ENCODE measurements around the gene STK32B. TPM values are rescaled to one million over a fixed set of nuclear protein-coding genes. Genes with fewer than 3 reads are reported as not detected.
"Not testable (repeated sequence)": the region's sequence is repeated elsewhere in the genome, so short reads cannot be mapped to it uniquely, and the experiment has no call there.

STK32B gene
- total RNA-seq, 1 experiment from 2014 or later: 0.37 TPM

DNA sequence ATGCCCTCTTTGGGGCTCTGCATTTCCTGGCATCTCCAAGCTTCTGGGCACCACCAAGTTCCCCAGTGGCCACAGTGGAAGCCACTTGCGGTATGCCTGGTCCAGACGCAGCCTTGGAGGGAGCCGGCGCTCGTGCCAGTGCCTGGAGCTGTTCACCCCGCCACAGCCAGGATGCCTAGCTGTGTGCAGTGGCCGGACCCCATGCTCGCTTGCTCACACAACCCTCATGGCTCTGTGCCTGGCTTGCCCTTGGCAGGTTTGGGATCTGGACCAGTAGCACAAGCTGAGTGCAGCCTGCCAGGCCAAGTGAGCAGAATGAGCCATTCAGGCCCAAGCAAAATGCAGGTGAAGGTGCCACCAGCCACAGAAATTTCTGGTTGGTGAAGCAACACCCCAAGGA, 373.6 kb downstream of the STK32B start:
- no peak for DNase-seq (ENCODE audit: low read depth)

DNA sequence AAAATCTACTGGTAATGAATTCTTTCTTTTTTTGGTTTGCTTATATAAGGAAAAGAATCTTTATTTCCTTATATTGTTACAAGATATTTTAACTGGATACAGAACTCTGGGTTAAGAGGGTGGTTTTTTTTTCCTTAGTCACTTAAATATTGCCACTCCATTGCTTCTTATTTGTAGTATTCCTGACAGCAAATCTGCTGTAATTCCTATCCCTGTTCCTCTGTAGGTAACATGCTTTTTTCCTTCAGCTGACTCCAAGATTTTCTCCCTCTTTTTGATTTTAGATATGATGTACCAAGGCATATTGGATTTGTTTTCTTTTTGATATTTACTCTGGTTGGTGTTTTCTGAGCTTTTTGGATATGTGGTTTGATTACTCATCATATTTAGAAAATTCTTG, 378.5 kb downstream of the STK32B start:
- DNase-seq (ENCODE audit: low read depth): no peak

DNA sequence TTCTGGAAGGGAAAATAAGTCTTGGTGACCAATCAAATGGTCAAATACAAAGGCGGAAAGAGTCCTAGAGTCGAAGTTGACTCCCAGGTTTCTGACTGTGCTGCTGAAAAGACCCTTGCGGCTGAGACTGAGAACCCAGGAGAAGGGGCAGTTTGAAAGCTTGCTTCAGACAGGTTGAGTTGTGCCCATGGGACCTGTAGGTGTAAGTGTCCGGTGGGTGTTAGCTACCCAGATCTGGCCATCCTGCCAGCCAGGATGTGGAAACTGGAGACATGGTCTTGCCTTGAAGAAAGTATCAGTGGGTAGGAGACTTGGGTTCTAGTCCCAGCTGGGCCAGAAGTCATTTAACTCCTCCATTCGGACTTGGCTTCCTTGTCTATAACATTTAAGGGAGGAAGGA, 381.9 kb downstream of the STK32B start:
- no peak for DNase-seq (ENCODE audit: low read depth)

DNA sequence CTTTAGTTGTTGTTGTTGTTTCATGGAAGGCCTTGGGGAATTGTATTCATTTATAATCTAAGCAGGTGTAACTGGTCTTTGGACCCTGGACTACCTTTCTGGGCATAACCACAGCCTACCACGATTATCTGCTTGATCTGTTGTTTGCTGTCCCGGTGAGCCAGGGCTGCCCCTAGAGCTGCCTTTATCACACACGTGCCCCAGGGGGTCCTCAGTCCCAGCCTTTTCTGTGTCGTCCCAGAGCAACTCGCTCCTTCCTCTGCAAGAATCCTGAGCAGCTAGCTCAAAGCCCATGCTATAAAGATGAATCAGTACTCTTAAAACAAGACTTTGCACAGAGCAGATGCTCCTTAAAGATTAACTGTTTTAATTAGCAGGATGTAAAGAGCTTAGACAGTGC, 383.9 kb downstream of the STK32B start:
- DNase-seq (ENCODE audit: low read depth): no peak

DNA sequence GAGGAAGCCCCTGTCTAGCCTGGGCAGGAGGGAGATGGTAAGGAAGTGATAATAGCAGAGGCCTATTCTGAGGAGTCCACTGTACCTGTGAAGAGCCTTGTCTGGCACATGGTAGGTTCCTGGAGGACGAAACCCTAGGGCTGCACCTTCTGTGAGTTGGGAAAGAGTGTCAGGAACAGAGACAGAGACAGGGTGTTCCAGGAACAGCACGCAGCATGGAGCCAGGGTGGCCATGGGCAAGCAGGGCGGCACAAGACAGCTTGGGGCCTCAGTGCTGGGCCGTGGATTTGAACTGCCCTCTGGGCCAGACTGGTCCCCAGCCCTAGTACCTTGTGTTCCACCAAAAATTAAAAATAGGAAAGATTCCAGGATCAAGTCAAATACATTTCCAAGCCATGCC, 384.5 kb downstream of the STK32B start:
- no peak for DNase-seq (ENCODE audit: low read depth)

DNA sequence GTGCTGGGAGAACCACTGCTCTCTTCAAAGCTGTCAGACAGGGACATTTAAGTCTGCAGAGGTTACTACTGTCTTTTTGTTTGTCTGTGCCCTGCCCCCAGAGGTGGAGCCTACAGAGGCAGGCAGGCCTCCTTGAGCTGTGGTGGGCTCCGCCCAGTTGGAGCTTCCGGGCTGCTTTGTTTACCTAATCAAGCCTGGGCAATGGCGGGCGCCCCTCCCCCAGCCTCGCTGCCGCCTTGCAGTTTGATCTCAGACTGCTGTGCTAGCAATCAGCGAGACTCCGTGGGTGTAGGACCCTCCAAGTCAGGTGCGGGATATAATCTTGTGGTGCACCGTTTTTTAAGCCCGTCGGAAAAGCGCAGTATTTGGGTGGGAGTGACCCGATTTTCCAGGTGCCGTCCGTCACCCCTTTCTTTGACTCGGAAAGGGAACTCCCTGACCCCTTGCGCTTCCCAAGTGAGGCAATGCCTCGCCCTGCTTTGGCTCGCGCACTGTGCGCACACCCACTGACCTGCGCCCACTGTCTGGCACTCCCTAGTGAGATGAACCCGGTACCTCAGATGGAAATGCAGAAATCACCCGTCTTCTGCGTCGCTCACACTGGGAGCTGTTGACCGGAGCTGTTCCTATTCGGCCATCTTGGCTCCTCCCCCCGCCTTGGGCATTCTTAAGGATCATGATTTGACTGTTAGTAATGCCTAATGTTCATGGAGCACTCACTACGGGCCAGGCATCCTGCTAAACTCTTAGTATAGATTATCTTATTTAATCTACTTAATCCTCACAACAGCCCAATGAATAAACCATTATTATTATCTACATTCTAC, 392.9 kb downstream of the STK32B start:
- not testable (repeated sequence) for DNase-seq (ENCODE audit: low read depth)

DNA sequence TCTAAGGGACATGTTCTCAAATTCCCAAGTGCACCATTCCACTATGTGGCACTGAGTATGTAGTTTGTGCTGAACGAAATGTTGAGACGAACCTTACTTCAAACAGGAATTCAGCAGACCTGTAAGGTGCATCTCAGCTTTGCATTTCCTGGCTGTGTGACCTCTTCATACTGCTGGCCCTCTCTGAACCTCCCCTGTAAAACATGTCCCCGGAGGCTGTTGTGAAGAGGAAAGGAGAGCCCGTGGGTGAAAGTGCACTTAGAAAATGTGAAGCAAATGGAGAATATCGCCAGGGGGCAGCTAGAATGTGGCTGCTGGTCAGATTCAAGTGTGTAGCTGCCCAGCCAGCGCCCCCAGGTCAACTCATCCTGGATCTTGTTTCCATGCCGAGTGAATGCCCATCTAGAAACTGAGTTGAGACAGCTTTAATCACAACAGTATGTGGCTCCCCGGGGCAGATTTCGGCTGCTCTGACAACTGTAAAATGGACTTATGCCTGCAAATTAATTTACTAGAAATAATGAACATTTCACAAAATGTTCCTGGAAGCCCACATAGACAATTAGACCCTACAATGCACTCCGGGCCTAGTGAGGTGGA, 393.7 kb downstream of the STK32B start:
- DNase-seq (ENCODE audit: low read depth): no peak

DNA sequence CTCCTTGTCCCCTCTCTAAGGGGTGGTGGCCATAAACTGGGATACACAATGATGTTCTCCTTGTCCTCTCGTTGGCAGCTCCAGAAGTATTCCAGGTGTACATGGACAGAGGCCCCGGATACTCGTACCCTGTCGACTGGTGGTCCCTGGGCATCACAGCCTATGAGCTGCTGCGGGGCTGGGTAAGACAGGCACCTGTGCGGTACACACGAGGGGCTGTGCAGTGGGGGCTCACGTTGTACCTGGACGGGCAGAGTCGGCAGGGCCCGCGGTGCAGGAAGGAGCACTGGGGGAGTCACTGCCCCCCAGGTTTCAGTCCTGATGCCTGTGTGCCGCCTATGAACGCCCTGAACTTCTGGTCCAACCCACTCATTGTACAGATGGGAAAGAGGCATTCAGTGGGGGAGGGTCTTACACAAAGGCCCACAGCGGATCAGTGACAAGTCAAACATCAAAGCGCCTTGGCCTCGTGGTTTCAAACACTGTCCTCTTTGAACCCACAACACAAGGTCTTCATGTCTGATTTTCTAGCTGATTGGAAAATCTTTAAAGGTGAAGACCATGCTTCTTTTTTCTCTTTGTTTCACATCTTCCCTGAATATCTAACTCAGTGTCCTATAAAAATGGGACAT, 395.4 kb downstream of the STK32B start:
- no peak for DNase-seq (ENCODE audit: low read depth)

DNA sequence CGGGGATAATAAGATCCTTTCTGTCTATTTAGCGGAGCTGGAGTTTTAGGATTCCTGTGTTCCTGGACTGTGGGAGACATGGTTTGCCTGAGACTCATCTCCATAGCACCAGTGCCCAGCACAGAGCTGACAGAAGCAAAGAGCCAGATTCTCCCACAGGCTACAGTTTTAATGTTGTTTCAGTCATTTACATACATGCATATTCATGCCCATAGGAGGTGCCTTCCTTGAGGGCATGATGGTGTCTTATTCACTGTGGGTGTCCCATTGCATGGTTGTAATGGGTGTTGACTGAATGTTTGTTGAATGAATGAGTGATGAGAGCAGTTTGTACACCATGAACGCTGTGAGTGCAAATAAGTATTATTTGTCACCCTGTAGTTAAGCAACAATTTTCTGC, 396.5 kb downstream of the STK32B start:
- no peak for DNase-seq (ENCODE audit: low read depth)

DNA sequence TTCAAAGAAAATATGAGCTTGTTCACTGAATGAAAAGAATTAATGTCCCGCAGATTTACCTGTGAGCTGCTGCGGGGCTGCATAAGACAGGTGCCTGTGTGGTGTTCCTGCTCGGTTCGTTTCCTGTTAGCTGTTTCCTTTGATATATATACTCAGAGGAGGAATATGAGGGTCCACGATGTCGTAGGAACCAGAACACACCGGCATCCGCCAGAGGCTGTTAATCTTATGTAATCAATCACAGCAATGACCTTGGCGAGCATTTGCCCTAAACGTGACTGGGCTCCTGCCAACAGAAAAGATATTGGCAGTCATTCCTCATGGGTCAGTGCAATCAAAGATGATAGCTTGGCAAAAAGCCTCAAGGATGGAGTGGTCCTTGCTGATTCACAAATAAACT, 396.9 kb downstream of the STK32B start:
- DNase-seq (ENCODE audit: low read depth): no peak

DNA sequence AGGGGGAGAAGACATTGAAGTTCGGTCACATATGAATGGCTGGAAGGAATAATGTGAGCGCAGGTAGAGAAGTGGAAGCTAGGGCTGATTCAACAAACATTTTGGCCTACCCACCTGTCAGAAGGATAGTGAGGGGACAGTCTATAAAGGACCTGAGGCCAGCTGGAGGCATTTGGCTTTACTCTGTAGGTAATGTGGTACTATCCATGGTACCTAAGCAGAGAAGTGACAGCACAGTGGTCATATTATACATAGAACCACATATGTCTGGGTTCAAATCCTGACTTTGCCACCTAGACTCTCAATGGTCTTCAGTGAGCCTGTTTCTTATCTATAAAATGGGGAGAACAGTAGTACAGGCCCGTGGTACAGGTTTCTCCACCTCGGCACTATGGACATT, 400.0 kb downstream of the STK32B start:
- DNase-seq (ENCODE audit: low read depth): no peak

DNA sequence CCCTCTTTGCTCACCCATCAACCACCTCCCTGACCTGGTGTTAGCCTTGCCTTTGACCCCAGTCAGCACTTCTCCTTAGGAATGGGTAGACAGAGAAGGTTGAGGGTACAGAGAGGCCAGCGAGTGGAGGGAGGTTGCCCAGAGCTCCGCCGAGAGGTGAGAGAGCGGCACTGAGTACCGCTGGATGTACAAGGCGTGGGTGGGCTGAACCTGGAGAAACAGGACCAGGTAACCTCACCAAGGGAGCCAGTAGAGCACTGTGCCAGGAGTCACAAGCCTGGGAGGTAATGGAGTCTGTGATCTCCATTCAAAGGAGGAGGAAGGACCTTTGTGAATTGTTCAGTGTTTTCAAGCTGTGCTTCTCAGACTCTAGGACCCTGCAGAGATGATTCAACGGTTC, 400.9 kb downstream of the STK32B start:
- DNase-seq (ENCODE audit: low read depth): no peak

DNA sequence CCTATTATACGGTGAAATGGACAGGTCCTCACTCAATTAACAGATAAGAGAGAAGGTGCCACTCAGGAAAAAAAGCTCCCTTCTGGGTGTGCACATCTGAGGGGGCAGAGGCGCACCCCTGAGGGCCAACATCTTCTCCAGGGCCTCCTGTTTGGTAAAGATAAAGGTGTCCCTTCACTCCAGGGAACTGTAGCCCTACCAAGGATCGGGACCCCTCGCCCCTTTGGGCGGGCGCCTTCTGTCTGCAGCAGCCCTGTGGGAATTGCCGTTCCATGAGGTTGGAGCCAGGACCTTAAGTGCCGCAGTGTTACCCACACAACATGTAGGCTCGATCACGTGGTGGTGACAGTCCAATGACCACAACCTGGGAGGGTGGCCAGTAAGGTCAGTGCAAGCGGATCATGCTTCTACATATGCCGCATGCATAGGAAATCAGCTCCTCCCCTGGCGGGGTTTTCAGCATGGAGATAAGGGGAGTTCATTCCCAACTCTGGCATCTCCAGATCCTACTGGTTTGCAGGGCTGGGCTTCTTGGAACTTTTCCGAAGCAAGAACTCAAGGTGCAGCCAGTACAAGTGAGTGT, 403.8 kb downstream of the STK32B start:
- no peak for DNase-seq (ENCODE audit: low read depth)

DNA sequence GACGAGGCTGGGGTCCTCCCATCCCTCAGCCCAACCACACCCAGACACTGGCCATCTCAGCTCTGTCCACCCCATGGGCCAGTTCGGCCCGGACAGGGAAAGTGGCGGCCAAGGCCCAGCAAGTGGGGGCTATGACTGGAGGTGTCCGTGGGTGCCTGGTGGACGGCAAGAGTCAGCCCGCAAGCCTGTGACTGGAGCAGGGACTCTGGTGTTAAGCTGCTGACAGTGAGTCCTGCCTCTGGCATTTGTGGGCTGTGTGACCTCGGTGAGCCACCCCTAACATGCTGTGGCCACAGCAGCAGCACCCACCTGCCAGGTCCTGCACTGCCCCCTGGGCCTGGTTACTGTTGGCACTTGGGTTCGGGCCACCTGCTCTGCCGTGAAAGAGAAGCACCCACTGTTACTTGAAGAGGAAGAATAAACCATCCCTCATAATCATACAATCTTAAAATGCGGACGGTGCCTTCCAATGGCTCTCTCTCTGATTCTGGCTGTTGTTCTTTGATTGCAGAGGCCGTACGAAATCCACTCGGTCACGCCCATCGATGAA, 405.1 kb downstream of the STK32B start:
- DNase-seq (ENCODE audit: low read depth): no peak

DNA sequence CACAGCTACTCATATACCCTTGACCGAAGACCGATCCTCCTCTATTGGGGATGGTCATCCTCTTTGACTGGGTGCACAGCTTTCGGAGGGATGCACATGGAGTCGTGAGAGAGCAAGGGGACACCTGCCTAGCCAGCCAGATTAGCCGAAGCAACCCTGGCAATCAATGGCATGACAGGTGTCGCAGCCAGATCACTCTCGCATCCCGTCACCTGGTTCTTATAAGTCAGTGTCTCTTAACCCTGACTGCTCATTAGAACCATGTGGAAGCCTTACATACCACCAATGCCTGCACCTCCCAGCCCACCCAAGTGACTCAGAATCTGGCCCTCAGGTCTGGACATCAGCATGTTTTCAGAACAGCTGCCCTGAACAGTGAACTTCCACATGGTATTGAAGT, 407.4 kb downstream of the STK32B start:
- DNase-seq (ENCODE audit: low read depth): no peak

DNA sequence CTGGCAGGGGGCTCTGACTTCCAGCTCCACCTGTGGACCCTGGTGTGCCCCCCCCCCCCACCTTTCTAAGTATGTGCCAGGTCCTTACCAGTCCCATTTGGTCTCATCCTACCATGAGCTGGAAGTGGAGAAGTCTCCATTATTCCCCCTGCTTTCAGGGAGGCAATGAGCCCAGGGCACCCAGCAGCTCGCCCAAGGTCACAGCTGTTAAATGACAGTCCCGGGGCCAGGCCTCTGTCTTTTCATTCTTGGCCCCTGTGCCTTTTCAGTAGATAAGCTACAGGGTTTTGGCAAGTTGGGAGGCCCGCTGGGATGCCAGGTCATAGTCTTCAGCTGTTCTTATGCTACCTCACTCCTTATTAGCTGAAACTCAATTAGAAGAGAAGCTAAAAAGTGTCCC, 408.0 kb downstream of the STK32B start:
- no peak for DNase-seq (ENCODE audit: low read depth)

DNA sequence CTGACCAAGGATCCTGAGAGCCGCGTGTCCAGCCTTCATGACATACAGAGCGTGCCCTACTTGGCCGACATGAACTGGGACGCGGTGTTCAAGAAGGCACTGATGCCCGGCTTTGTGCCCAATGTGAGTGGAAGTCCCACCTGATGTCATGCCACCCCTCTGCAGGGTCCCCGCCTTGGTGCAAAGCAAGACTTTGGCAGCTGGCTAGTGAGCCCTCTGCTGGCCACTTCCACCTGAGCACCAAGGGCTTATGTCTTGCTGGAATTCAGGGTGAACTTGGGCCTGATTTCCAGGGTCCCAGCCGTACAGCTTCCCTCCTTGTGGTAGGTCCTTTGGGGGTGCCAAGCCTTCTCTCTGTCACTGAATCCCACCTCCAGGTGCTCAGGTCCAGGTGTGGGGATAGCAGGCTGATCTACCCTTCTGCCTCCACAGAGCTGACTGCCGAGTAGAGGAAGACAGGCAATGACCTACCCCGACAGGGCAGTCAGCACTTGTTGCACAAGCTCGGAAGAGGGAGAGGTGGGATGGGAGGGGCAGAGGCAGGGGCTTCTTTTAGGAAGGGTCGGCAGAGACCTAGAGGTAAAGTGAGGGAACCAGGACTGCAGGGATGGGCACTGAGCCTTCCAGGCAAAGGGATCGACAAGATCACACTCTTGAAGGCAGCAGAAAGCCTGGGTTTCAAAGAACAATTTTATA, 409.0 kb downstream of the STK32B start:
- no peak for DNase-seq (ENCODE audit: low read depth)

DNA sequence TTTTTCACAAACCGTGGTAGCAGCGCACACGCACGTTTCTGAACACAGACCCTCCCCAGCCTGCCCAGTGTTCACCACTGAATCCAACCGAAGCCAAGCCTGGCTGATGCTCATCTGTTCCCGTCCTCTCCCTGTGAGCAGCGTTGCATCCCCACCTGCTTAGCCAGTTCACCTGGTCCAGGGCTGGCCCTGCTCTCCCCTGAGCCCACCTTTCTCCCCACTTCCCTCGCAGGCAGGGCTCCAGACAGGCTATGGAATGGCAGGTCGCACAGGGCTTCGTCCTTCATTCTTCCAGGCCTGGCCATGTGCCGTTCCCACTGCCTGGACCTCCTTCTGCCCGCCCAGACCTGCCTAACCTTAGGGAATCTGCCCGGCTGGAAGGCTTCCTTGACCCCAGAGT, 410.2 kb downstream of the STK32B start:
- no peak for DNase-seq (ENCODE audit: low read depth)

DNA sequence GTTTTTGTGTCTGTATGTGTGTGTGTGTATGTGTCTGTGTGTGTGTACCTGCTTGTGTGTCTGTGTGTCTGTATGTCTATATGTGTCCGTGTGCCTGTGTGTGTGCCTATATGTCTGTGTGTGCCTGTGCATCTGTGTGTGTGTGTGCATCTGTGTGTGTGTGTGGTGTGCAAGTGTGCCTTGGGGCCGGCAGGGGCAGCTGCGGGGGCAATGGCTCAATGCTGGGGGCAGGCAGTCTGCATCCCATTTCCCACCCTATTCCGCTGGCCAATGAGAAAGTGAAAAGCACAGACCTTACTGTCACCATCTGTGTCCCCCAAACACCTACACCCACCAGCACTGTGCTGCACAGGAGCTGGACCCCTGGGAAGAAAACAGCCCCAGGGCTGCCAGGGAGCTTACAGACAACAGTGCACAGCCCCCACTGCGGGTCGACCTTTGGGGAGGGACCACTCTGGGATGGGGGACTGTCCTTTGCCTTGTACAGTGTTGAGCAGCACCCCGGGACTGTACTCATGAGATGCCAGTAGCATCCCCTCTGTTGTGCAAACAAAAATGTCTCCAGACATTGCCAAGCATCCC, 411.1 kb downstream of the STK32B start:
- DNase-seq (ENCODE audit: low read depth): no peak

DNA sequence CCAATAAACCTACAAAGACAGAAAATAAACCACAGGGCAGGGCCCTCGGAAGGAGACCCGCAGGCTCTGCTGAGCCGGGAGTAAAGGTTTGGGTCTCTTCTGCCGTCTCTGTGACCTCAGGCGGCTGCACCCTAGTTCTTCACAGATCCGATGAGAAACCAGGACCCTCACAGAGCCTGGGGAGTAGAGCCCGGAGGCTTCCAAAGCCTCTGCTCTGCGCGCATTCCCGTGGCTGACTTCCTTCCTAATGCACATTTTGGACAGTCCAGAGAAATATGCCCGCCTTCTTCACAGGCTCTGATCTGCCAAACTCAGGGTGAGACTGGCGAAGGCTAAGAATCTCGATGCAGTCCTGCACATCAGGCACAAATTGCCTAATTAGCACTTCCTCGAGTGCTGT, 411.6 kb downstream of the STK32B start:
- DNase-seq (ENCODE audit: low read depth): no peak

DNA sequence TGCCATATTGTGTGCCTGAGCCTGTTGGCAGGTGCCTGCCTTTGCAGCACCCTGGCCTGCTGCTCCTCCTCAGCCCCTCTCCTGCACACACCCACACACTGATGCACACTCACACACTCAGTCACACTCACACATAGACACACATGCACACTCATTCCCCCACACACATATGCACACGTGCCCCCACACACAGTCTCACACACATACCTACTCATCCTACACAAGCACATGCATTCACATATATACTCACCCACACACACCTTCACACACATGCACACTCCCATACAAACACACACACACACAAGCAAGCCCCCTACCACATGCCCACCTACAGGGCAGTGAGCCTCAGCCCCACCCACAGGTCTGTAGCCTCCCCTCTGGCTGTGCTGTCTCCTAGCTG, 412.1 kb downstream of the STK32B start:
- DNase-seq (ENCODE audit: low read depth): no peak
